Measurements from ENCODE around the gene EN1.

EN1 gene

DNA sequence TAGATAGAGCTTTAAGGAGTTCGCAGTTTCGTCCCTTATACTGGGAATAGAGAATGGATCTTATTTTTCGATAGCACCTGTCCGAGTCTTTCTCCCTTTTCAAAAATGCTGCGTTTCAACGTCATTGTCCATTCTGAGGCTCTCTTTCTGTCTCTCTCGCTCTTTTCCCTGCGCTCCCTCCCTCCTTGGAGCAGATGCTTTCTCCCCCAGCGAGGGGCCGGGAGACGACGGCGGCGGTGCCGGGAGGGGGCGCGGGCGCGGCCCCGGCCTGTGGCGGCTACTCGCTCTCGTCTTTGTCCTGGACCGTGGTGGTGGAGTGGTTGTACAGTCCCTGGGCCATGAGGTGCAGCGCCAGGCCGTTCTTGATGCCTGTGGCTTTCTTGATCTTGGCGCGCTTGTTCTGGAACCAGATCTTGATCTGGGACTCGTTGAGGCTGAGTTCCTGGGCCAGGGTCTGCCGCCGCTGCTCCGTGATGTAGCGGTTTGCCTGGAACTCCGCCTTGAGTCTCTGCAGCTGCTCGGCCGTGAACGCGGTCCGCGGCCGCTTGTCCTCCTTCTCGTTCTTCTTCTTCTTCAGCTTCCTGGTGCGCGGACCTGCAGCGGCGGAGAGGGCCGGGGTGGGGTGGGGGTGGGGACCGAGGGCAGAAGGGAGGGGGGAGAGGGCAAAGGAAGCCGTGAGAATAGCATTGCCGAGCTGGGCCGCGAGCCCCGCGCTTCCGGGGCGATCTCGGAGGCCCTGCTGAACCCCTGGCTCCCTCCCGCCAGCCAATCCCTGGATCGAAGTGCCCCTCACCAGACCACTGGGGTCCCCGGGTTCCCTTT lies 4.6 kb downstream of the EN1 start:
- DNase-seq = no peak

GRCh38 chr2:118841828-118842461 lies 5.5 kb downstream of the EN1 start:
- no peak for DNase-seq

DNA sequence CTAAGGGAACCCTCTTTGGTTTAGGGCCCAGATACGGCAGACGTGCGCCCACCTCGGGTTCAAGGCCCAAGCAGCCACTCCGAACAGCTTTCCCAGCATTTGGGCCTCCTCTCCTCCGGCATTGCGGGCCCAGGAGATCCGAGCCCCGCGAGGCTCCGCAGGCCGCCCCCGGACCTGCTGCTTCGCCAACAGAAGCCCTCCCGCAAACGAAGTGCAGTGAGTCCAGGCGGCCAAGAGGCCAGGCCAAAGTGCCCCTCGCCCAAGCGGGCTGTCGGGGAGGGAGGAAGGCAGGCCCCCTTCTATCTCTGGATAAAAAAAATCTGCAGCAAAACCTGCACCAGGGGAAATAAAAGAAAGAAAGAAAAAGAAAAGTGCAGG lies 6.0 kb downstream of the EN1 start:
- DNase-seq = no peak

DNA sequence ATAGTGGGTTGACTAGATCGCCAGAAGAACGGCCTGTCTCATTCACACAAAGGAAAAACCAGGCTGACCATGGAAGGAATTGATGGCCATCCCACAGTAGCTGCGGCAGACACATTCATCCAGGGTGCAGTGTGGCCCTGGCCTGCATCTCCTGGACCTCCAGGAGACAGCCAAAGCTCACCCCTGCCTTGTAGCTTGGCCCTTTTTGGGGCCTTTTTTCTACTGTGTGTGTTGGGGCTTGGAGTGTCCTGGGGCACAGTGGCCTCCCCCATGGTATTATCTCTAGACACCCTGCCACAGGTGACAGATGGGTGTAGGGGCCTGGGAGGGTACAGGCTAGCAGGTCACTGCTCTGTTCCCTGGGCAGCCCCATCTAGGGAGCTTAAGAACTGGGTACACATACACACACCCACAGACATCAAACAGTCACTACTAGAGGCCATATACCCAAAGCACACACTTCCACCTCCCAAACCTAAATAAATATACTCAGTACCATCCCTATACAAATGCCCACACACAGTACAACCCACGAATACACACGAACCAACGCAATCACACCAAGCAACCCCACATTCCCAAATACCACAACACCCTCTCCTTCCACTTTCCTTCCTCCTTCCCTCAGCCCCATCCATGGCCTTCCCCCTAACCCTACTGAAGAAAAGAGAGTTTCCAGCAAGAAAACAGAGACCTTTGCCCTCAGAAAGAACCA lies 8.6 kb downstream of the EN1 start:
- DNase-seq = no peak

DNA sequence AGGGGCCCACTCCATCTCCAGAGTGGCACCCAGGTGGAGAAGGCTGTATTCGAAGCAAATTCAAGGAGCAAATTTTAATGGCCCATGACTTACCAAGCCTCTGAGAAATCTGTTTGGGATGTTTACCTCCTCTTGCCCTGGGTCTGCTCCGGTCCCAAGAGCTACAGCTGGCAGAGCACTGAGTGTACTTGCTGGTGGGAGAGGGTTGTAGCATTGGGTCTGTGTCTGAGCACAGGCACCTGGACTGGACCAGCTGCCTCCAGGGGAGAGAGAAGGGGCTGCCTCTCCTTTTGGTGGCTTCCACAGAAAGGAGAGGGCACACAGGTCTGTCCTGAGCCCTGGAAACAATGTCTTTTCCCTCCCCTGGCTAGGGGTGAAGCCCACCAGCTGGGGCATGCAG lies 9.8 kb downstream of the EN1 start:
- DNase-seq = no peak

DNA sequence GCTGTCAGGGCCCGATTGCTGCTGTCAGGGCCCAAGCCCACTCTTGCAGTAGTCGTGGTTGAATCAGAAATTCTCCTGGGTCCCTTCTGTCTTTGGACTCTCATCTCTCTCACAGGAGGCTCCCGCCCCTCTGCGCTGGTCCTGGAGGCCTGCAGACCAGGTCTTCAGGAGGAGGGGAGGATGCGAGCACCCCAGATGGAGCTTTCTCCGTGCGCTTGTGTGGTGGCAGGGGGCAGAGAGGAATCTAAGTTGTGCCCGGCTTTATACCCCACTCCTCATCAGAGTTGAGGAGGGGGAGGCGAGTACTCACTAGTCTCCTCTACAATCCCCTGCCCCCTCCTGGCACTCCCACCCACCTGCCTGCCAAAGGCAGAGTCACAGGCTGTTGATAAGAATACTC lies 10.4 kb downstream of the EN1 start:
- DNase-seq = no peak

- DNase-seq = no peak
Measured at GRCh38 chr2:118836411-118836930, 11.0 kb downstream of the EN1 start.

DNA sequence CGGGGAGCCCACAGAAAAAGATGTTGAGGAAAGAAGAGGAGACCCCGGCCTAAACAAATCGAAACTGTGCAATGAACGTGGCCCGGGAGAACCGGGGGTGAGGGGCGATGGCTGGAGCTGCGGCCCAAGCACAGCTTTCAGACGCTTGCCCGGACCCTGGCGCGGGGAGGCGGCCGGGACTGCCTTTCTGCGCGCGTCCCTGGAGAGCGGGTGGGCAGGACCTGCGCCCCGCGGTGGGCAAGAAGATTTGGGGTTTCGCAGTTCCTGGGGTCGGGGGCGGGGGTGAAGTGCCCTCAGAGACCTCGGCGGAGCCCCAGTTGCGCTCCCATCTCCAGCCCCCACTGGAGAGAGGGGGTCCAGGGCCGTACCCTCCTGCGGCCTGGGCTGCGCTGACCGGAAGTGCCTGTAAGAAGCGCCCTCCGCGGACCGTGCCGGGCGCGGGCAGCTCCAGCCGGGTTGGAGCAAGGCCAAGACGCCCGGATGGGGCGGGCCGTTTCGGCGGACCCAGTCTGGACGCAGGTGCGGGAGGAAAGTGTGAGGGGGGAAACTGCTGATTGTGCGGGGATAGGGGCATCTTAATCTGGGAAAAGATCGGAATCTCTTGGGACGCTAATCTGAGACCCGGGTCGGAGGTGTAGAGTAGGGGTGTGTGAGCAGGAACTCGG lies 11.6 kb downstream of the EN1 start:
- no peak for DNase-seq

DNA sequence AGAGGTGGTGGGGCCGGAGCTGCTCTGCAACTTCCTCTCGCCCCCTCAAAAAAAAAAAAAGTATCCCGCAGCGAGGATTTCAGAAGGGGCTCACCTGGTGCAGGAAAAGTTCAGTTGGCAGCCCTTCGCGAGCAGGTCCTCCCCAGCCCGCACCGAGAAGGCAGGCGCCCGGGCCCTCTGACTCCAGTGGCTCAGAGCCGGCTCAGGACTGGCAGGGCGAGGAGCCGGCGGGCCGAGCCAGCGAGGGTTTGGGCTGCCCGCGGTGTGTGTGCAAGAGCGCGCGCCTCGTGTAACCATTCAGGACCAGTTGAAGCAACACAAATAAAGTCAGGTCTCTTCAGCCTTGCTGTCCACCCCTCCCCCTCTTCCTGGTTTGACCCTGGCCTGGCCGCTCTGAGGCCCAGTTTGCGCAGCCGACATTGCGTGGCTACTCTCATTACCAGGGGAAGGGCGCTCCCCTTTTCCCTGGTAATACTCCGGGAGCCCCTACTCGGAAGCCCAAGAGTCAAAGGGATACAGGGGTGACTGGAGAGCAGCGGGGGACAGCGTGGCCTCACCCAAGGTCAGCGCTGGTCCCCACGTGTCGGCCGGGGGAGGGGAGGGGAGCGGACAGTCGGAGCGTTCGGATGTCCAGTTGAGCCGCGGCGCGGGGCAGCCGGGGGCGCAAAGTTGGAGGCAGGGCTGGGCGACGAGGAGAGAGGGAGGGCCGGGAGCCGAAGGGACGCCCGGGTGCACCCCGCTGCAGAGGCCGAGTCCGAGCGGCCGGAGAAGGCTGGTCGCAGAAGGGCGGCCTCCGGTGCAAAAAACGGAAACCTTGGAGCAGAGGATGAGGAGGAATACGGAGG lies 12.3 kb downstream of the EN1 start:
- no peak for DNase-seq

DNA sequence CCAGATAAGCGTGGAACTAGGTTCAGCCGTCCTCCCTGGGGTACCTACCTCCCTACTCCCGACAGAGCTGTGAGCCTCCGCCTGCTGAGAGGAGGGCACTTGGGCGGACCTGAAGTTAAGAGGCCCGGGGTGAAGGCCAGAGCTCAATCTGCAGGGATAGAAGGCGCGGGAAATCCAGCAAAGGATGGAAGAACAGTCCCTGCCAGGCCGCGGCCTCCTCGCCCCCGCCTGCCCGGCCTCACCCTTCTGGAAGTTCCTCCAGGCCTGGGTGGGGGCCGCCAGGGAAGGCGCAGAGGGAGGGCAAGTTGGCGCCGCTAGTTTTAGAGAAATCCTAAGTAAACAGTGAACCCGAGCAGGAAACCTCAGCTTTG lies 13.0 kb downstream of the EN1 start:
- no peak for DNase-seq

DNA sequence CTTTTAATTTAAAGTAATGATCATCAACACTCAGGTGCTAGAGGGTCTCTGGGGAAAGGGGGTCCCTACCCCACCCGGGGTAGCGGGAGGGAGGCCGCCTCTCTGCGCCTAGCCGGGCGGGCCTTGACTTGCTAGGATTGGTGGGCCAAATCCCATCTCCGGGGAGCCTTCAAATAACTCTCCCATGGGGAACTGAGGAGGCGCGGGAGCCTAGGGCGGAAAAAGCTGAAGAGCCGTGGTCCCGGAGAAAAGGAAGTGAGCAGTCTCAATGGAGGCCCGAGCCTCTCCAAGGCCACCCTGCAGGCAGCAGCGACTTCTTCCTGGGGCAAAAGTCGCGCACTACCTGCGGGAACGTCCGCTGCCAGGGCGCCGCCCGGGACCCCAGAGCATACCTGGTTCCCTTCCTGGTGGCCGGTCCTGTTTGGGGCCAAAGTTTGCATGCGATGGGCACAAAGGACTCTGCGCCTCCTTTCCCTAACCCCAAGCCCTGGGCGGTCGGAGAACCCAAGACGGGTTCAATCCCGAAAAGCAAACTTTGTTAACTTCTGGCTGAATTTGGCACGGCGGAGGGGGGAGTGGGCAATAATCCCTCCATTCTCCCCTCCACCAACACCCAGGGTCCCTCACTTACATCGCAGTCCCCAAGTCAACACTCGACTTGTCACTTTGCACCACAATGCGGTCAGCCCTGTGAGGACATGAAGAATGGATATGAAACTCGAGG lies 13.6 kb downstream of the EN1 start:
- no peak for DNase-seq

DNA sequence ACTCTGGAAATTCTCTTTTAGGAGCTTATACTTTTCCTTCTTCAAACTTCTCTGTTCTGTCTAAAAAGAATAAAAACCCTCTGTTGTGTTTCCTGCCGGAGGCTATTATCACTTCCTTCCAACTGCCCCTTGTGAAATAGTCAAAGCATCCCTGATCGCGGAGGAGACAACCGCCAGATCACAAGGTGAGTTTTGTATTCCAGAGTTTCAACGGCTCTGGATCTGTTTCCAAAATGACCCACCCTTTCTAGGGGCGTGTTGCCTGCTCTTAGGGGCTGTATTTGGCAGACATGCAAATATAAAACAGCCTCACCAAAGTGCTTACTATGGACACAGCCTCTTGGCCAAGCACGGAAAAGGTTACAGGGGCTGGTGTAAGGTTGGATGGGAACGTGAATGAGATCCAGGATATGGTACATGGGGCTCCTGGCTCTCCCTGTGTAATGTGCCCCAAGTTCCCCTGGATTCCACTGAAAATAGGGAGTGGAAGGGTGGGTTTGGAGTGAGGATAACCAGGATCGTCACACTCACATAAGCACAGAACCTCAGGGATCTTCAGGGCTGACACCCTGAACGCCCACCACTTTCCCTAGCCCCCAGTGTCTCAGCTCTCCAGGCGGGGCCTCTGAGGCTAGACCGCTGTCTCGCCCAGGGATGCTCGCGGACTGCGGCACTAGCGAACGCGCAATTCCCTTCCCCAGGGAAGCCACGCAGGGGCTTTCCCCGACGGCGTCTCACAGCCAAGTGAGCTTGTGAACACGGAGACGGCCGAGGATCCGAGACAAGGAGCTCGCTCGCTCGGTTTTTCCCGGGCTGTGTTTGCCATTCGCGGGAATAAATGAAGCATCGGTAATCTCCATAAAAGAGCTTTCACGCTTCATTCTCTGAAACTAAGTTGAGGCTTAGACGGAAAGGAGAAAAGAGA lies 14.4 kb downstream of the EN1 start:
- no peak for DNase-seq

GRCh38 chr2:118832071-118832790 lies 15.2 kb downstream of the EN1 start:
- no peak for DNase-seq

DNA sequence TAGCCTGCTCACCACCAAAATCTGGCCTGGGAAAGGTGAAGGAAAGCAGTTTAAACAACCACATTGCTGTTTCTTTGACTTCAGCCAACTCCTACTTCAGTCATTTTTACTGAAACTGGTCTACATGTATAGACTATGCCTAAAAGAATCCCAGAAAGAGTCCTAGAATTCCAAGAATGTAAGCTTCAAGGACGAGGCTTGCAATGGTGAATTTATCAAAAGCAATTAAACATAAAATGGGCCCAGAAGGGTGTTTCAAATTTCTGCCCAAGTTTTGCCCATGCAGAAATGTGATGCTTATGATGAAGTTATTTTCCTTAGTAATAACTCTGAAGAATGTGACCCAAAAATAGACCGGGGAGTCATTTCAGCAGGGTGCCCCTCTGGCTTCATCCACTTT lies 16.6 kb downstream of the EN1 start:
- no peak for DNase-seq

DNA sequence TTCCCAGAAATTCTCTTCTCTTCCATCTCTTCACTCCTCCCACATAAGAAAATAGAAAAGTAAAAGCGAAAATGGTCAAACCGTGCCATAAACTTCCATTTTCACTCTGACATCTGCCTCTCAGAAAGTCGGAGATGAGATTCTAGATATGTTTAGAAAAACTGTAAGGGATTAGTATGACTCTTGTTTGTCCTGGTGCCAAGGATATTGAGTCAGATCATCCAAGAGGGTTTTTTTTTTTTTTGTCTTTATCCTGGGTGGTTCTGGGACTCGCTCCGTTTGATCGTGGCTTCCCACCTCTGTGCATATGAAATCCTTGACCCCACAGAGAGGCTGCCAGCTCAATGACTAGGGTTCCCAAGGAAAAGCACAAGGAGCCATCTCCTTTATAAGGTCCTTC lies 17.3 kb downstream of the EN1 start:
- no peak for DNase-seq

DNA sequence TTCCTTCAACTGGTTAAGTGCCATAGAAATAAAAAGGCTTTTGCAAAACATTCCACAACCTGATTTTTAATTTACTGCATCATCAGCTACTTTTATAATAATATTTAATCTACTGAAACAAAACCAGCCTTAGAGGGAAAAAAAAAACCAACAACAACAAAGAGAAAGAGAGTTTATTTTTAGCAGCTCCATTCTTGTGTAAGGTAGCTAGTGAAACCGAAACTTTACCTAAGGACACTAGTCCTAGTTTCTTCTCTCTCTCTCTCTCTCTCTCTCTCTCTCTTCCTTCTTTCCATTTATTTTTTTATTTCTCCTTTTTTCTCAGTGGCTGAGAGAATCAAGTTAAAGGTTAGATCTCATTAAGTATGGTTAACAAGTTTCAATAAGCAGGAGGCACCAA lies 21.4 kb downstream of the EN1 start:
- no peak for DNase-seq

- DNase-seq = no peak
Measured at GRCh38 chr2:118823633-118824032, 23.8 kb downstream of the EN1 start.

GRCh38 chr2:118822572-118822971 lies 24.9 kb downstream of the EN1 start:
- no peak for DNase-seq

DNA sequence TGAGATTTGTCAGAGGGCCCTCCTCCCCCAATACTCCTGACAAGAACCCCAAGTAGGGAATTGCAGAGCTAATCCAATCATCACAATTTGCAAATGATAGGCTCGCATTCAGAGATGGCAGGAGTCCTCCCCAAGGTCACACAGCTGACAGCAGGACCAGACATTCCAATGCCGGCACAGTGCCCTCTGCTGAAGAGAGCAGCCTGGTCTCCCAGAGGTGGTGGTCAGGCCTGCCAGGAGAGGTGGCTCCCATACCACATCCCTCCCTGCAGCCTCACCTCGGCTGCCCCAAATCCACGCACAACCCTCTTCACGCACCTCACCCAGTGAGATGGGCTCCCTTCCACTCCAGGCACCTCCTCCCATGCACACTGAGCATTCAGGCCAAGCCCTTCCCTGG lies 25.4 kb downstream of the EN1 start:
- DNase-seq = no peak

DNA sequence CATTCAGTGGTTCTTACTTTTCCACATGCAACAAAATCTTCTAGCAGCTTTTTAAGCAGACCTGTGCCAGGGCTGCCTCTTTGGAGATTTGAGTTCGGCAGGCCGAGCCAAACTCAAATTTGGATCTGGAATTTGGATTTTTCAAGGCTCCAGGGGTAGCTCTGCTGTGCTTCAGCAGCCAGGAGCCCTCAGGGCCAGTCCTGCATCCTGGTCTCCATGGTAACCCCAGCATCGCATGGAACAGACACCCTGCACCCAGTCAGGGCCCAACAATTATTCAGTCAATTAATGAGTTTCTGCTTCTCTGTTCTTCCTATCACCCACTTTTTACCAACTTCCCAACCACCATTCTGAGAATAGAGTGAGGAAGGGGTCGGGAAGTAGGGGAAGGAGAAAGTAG lies 30.0 kb downstream of the EN1 start:
- DNase-seq = no peak

All from hematopoietic multipotent progenitor cell treated with erythropoietin and hydrocortisone succinate and interleukin-3 and kit ligand, for 4 days (in vitro differentiated cells).